Hepatocyte (in vitro differentiated cells): Measurements from ENCODE around the gene NUCB2.
"Not testable (repeated sequence)": the region's sequence is repeated elsewhere in the genome, so short reads cannot be mapped to it uniquely, and the experiment has no call there.

Source experiments
- EZH2 ChIP-seq: fragments of 200-600 bp; sonication (generic); IDR thresholded peaks from 2 replicates; pipeline ENCODE4 v1.6.1; 2016; ENCODE audit warnings: antibody characterized with exemption, mild to moderate bottlenecking, borderline replicate concordance
- EZH2phosphoT487 ChIP-seq: fragments of 200-600 bp; sonication (generic); IDR thresholded peaks from one replicate; pipeline ENCODE4 v1.6.1; 2018; ENCODE audit warnings: antibody characterized with exemption, mild to moderate bottlenecking, low read depth, moderate library complexity; ENCODE audit not compliant: unreplicated experiment, severe bottlenecking

GRCh38 chr11:17239927-17240326 is 36.6 kb upstream of the NUCB2 start:
- not testable (repeated sequence) for TF ChIP-seq EZH2phosphoT487, EZH2
